Calu3 (cell line): Measurements from ENCODE around the gene ZNF77. TPM values are rescaled to one million over a fixed set of nuclear protein-coding genes. Genes with fewer than 3 reads are reported as not detected.
"Not testable (repeated sequence)": the region's sequence is repeated elsewhere in the genome, so short reads cannot be mapped to it uniquely, and the experiment has no call there.

Experiments
- BruUV-seq: library from RNA; stranded (reverse); fragments of 400-500 nt; replicated peaks from 2 replicates; lab custom pipeline; 2021; lab: Mats Ljungman, UMichigan
- CTCF ChIA-PET: fragments of 300-600 bp; sonication (Branson Sonifier 250); formaldehyde crosslinking; loops from one replicate; lab custom pipeline; 2022; ENCODE audit warnings: antibody characterized with exemption; lab: Charles Lee
- DNase-seq: peaks from one replicate; pipeline ENCODE4 v3.0.0; 2022
- H3K27ac Mint-ChIP-seq: one replicate; pipeline ENCODE4 v1.8.0; 2022; ENCODE audit warnings: mixed read lengths; ENCODE audit not compliant: unreplicated experiment
- H3K27me3 Mint-ChIP-seq: one replicate; pipeline ENCODE4 v1.8.0; 2022; ENCODE audit warnings: mixed read lengths; ENCODE audit not compliant: unreplicated experiment
- H3K36me3 Mint-ChIP-seq: one replicate; pipeline ENCODE4 v1.8.0; 2022; ENCODE audit warnings: mild to moderate bottlenecking, moderate library complexity, mixed read lengths; ENCODE audit not compliant: insufficient read depth, unreplicated experiment
- H3K4me1 Mint-ChIP-seq: one replicate; pipeline ENCODE4 v1.8.0; 2022; ENCODE audit warnings: mild to moderate bottlenecking, low read depth, mixed read lengths; ENCODE audit not compliant: unreplicated experiment
- H3K4me3 Mint-ChIP-seq: one replicate; pipeline ENCODE4 v1.8.0; 2022; ENCODE audit warnings: mild to moderate bottlenecking, low read depth, moderate library complexity, mixed read lengths; ENCODE audit not compliant: unreplicated experiment
- H3K9me3 Mint-ChIP-seq: one replicate; pipeline ENCODE4 v1.8.0; 2022; ENCODE audit warnings: low read depth, mixed read lengths; ENCODE audit not compliant: unreplicated experiment
- intact Hi-C: fragments of 100-400 bp; cut with micrococcal nuclease; formaldehyde crosslinking; loops from one replicate; pipeline ENCODE4 v1.10.0; 2022; ENCODE audit not compliant: unreplicated experiment
- total RNA-seq: library from RNA; stranded (reverse); gene quantifications from 2 replicates; pipeline ENCODE4 v1.2.3, GENCODE V29; 2022
- TF ChIP-seq, protein P1 (sequence below): fragments of 200-600 bp; IDR thresholded peaks from one replicate; pipeline ENCODE4 v1.8.0; 2022; ENCODE audit warnings: antibody characterized with exemption; ENCODE audit not compliant: unreplicated experiment

Gene ZNF77
- total RNA-seq, 1 experiment from 2014 or later: 5.0 TPM

DNA sequence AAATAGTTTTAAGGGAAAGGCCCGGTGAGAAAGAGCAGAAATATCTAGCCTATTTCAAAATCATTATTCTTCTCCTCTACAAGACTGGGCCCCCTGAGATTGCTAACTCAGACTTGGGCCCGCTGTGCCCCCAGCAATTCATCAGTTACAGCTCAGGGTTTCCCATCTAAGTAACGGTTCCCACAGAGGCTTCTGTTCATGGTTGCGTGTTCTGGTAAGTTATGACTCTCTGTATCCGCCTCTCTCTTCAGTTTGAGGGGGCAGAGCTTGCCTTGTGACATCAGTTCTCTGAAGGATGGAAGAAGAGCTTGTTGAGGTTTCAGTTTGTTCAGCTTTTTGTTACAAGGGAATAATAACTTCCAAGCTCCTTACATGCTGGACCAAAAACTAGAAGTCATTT is 32.5 kb downstream of the ZNF77 start:
- intact Hi-C loops: no loop called here
- peaks cover 21% of the 10 kb centered on the region for H3K36me3 Mint-ChIP-seq
- TF ChIP-seq, protein P1, sequence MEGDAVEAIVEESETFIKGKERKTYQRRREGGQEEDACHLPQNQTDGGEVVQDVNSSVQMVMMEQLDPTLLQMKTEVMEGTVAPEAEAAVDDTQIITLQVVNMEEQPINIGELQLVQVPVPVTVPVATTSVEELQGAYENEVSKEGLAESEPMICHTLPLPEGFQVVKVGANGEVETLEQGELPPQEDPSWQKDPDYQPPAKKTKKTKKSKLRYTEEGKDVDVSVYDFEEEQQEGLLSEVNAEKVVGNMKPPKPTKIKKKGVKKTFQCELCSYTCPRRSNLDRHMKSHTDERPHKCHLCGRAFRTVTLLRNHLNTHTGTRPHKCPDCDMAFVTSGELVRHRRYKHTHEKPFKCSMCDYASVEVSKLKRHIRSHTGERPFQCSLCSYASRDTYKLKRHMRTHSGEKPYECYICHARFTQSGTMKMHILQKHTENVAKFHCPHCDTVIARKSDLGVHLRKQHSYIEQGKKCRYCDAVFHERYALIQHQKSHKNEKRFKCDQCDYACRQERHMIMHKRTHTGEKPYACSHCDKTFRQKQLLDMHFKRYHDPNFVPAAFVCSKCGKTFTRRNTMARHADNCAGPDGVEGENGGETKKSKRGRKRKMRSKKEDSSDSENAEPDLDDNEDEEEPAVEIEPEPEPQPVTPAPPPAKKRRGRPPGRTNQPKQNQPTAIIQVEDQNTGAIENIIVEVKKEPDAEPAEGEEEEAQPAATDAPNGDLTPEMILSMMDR: no peak
- H3K27ac Mint-ChIP-seq: no peak overlapping the region
- H3K27me3 Mint-ChIP-seq: no peaks in the 10 kb centered on the region
- CTCF ChIA-PET: no interaction called here
- no TSS peak for BruUV-seq
- no peak for DNase-seq
- H3K4me1 Mint-ChIP-seq: no peaks in the 10 kb centered on the region
- H3K4me3 Mint-ChIP-seq: no peak overlapping the region
- peaks cover 20% of the 10 kb centered on the region for H3K9me3 Mint-ChIP-seq

DNA sequence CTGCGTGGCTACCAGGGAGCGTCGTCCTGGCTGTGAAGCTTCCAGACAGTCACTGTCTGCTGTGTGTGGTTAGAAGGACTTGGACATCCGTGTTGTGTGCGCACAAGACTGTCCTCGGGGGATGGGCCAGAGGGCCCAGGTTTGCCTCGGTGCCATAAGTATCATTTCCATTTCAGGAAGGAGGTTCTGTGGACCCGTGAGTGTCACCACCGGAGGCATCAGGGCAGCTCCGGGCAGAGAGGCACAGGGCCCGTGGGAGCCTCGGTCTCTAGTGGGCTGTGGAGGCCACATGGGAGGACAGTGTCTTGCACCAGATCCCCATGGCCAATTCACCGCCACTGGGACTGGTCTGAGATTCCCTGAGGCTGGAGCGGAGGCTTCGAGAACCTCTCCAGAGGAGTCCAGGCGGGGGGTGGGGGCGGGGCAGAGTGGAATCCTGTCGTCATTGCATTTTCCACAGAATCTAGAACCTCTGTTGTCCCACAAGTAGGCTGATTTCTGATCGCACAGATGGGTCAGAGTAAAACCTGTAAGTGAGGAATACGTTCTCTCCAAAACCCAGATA is 38.1 kb downstream of the ZNF77 start:
- intact Hi-C loops: no loop called here
- TF ChIP-seq, protein P1: no peak
- CTCF ChIA-PET: no interaction called here
- H3K4me1 Mint-ChIP-seq: peaks cover 9% of the 10 kb centered on the region
- no peaks in the 10 kb centered on the region for H3K27me3 Mint-ChIP-seq
- H3K27ac Mint-ChIP-seq: no peak overlapping the region
- H3K4me3 Mint-ChIP-seq: no peak overlapping the region
- DNase-seq: no peak
- peaks cover 11% of the 10 kb centered on the region for H3K36me3 Mint-ChIP-seq
- peaks cover 11% of the 10 kb centered on the region for H3K9me3 Mint-ChIP-seq
- BruUV-seq: no TSS peak

DNA sequence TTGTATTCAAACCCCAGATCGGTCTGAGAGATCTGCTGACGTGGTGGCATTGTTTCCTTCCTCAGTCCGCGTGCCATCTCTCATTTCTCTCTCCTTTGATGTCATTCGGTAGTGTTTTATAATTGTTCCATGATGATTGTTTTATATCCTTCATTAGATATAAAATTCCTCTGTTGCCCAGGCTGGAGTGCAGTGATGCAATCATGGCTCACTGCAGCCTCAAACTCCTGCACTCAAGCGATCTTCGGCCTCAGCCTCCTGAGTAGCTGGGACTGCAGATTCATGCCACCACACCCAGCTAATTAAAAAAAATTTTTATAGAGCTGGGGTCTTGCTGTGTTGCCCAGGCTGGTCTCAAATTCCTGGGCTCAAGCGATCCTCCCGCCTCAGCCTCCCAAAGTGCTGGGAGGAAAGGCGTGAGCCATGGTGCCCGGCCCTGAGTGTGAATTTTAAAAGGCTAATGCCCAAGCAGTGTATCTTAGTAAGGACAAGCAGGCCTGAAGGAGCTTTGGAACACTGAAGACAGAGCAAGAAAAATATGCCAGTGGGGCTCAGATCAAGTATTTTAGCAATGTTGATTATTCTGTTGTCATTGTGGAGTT is 38.8 kb downstream of the ZNF77 start:
- no peak for DNase-seq
- H3K9me3 Mint-ChIP-seq: peaks cover 10% of the 10 kb centered on the region
- CTCF ChIA-PET: no interaction called here
- intact Hi-C loops: no loop called here
- peaks cover 18% of the 10 kb centered on the region for H3K36me3 Mint-ChIP-seq
- H3K4me1 Mint-ChIP-seq: peaks cover 12% of the 10 kb centered on the region
- H3K27ac Mint-ChIP-seq: no peak overlapping the region
- BruUV-seq: no TSS peak
- no peaks in the 10 kb centered on the region for H3K27me3 Mint-ChIP-seq
- TF ChIP-seq, protein P1: no peak
- no peak overlapping the region for H3K4me3 Mint-ChIP-seq

DNA sequence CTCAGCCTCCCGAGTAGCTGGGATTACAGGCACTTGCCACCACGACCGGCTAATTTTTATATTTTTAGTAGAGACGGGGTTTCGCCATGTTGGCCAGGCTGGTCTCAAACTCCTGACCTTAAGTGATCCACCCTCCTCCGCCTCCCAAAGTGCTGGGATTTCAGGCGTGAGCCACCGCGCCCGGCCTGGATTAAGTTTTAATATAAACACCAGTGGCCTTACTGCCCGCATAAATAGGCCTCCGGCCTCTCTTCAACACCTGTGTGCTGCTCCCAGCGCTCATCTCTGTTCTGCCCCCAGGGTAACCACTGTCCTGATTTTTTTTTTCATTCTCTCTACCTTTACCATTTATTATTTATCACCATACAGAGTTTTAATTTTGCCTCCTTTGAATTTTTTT is 41.4 kb downstream of the ZNF77 start:
- H3K9me3 Mint-ChIP-seq, H3K4me3 Mint-ChIP-seq, DNase-seq, H3K27me3 Mint-ChIP-seq, BruUV-seq, H3K27ac Mint-ChIP-seq, CTCF ChIA-PET, intact Hi-C loops: not testable (repeated sequence)
- Mint-ChIP-seq H3K36me3 (peaks cover 21% of the 10 kb centered on the region), H3K4me1 (peaks cover 12% of the 10 kb centered on the region)

DNA sequence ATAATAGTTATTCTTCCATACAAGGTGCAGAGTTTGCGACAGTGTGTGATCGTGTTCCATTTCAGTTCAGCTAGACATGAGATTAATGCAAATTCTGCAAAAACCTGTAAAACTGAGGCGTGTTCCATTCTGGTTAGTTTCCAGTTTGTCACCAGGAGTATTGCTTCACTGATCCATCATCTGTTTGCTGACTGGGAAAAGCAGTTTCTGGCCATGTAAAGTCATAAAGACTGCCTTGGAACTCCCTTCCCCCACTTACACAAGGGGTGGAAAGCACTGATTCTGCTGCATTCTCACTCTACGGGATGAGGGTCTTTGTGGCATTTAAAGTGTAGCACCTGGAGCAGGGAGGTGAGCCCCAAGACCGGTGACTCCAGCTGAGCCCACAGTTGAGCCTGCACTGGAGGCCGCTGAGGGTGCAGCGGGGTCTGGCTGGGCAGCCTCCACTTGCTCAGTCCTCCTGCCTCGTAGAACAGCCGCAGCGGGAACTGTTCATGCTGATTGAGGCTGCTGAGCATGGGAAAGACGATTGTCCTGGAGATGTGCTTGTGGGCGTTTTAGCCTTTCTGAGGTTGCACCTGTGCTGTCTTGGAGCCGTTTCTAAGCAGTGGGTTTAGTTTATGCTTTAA is 42.1 kb downstream of the ZNF77 start:
- BruUV-seq: no TSS peak
- DNase-seq: no peak
- Mint-ChIP-seq H3K27me3 (no peaks in the 10 kb centered on the region), H3K36me3 (peaks cover 21% of the 10 kb centered on the region), H3K4me3 (peak overlapping the region; percentile 81), H3K27ac (no peak overlapping the region), H3K4me1 (peaks cover 12% of the 10 kb centered on the region), H3K9me3 (peaks cover 3% of the 10 kb centered on the region)
- TF ChIP-seq, protein P1: no peak
- intact Hi-C loops: no loop called here
- CTCF ChIA-PET: no interaction called here
